Body of pancreas (tissue), 4 donors: ENCODE results near the gene POMC.
"Not testable (repeated sequence)": the region's sequence is repeated elsewhere in the genome, so short reads cannot be mapped to it uniquely, and the experiment has no call there.

Source experiments
- POLR2A ChIP-seq, 3 donors: fragments of 450-650 bp; IDR thresholded peaks; one replicate each; pipeline ENCODE4 v1.6.1; 2016; ENCODE audit warnings: antibody characterized with exemption in 3 of 3, mild to moderate bottlenecking in 2 of 3
- TF ChIP-seq, protein P1 (sequence below), 7 experiments: fragments of 450-650 bp in 4 of 7; fragments of 200-600 bp in 3 of 7; sonication (generic) in 3 of 7; IDR thresholded peaks; one replicate each; pipeline ENCODE4 v1.5.1; 2016 to 2019; ENCODE audit warnings: antibody characterized with exemption in 7 of 7

- TF ChIP-seq, protein P1, sequence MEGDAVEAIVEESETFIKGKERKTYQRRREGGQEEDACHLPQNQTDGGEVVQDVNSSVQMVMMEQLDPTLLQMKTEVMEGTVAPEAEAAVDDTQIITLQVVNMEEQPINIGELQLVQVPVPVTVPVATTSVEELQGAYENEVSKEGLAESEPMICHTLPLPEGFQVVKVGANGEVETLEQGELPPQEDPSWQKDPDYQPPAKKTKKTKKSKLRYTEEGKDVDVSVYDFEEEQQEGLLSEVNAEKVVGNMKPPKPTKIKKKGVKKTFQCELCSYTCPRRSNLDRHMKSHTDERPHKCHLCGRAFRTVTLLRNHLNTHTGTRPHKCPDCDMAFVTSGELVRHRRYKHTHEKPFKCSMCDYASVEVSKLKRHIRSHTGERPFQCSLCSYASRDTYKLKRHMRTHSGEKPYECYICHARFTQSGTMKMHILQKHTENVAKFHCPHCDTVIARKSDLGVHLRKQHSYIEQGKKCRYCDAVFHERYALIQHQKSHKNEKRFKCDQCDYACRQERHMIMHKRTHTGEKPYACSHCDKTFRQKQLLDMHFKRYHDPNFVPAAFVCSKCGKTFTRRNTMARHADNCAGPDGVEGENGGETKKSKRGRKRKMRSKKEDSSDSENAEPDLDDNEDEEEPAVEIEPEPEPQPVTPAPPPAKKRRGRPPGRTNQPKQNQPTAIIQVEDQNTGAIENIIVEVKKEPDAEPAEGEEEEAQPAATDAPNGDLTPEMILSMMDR (IDR thresholded peaks at IDR 0.05) = not testable (repeated sequence)
- not testable (repeated sequence) for TF ChIP-seq POLR2A (IDR thresholded peaks at IDR 0.05)
These were observed 6.3 kb downstream of the POMC start for GRCh38 chr2:25162061-25162460.
